Liver (tissue), 9 donors: Measurements from ENCODE around the gene ZCCHC9. TPM values are rescaled to one million over a fixed set of nuclear protein-coding genes. Genes with fewer than 3 reads are reported as not detected.

ENCODE experiments used
- DNase-seq: peaks from one replicate; pipeline ENCODE4 v3.0.0-alpha.2; 2017; ENCODE audit warnings: low spot score
- H3K27ac ChIP-seq, 2 donors: one replicate each; pipeline ENCODE4 v1.7.0; 2013; ENCODE audit warnings: inconsistent platforms in 2 of 2, low read length in 2 of 2, control low read depth in 1 of 2, low read depth in 1 of 2, mild to moderate bottlenecking in 1 of 2
- H3K27me3 ChIP-seq, 4 donors: one replicate each; pipeline versions ENCODE4 v1.6.1 to v1.7.0; 2013; ENCODE audit warnings: low read length in 3 of 4, inconsistent platforms in 1 of 4, mild to moderate bottlenecking in 1 of 4, moderate library complexity in 1 of 4; ENCODE audit not compliant: control insufficient read depth in 4 of 4, insufficient read depth in 4 of 4
- H3K36me3 ChIP-seq, 4 donors: one replicate each; pipeline versions ENCODE4 v1.6.1 to v1.7.0; 2013; ENCODE audit warnings: low read length in 3 of 4, mild to moderate bottlenecking in 3 of 4, low read depth in 1 of 4, moderate library complexity in 1 of 4; ENCODE audit not compliant: control insufficient read depth in 4 of 4, insufficient read depth in 3 of 4
- H3K4me1 ChIP-seq, 4 donors: one replicate each; pipeline versions ENCODE4 v1.6.1 to v1.7.0; 2013; ENCODE audit warnings: low read length in 3 of 4, mild to moderate bottlenecking in 3 of 4, moderate library complexity in 1 of 4; ENCODE audit not compliant: control insufficient read depth in 4 of 4, insufficient read depth in 4 of 4
- H3K4me3 ChIP-seq, 3 donors: one replicate each; pipeline versions ENCODE4 v1.6.1 to v1.7.0; 2013; ENCODE audit warnings: low read length in 3 of 3, control low read depth in 1 of 3, low read depth in 1 of 3, mild to moderate bottlenecking in 1 of 3
- H3K9ac ChIP-seq, 2 donors: one replicate each; pipeline ENCODE4 v1.7.0; 2013; ENCODE audit warnings: low read length in 2 of 2, mild to moderate bottlenecking in 2 of 2, moderate library complexity in 2 of 2, control low read depth in 1 of 2, low read depth in 1 of 2
- H3K9me3 ChIP-seq, 4 donors: one replicate each; pipeline versions ENCODE4 v1.6.1 to v1.7.0; 2013; ENCODE audit warnings: low read length in 3 of 4; ENCODE audit not compliant: control insufficient read depth in 4 of 4
- ATF3 ChIP-seq: IDR thresholded peaks from 2 replicates; pipeline ENCODE4 v1.6.1; 2016; ENCODE audit warnings: antibody characterized with exemption
- CTCF ChIP-seq: fragments of 150-350 bp; IDR thresholded peaks from 2 replicates; pipeline ENCODE4 v1.5.1; 2017; ENCODE audit warnings: improper control_type of control experiment, low read depth, low read length; ENCODE audit not compliant: missing input control
- FOXA1 ChIP-seq: IDR thresholded peaks from 2 replicates; pipeline ENCODE4 v1.6.1; 2016; ENCODE audit warnings: antibody characterized with exemption
- FOXA2 ChIP-seq: IDR thresholded peaks from 2 replicates; pipeline ENCODE4 v1.6.1; 2016; ENCODE audit warnings: antibody characterized with exemption
- GABPA ChIP-seq, 2 donors: IDR thresholded peaks in 1 of 2; conservative IDR thresholded peaks in 1 of 2; 2 replicates each; pipeline ENCODE4 v1.6.1; 2016; ENCODE audit warnings: antibody characterized with exemption in 2 of 2, mild to moderate bottlenecking in 1 of 2, moderate library complexity in 1 of 2
- HNF4A ChIP-seq, 2 donors: conservative IDR thresholded peaks; 2 replicates each; pipeline ENCODE4 v1.6.1; 2016; ENCODE audit warnings: antibody characterized with exemption in 2 of 2, mild to moderate bottlenecking in 2 of 2
- HNF4G ChIP-seq: IDR thresholded peaks from 2 replicates; pipeline ENCODE4 v1.6.1; 2016; ENCODE audit warnings: antibody characterized with exemption
- JUND ChIP-seq, 2 donors: IDR thresholded peaks; 2 replicates each; pipeline ENCODE4 v1.6.1; 2016; ENCODE audit warnings: antibody characterized with exemption in 2 of 2
- MAX ChIP-seq: IDR thresholded peaks from 2 replicates; pipeline ENCODE4 v1.6.1; 2016; ENCODE audit warnings: antibody characterized with exemption
- NR2F2 ChIP-seq: IDR thresholded peaks from 2 replicates; pipeline ENCODE4 v1.6.1; 2016; ENCODE audit warnings: antibody characterized with exemption
- RAD21 ChIP-seq, 2 donors: IDR thresholded peaks; 2 replicates each; pipeline ENCODE4 v1.6.1; 2016; ENCODE audit warnings: antibody characterized with exemption in 2 of 2, mild to moderate bottlenecking in 2 of 2
- RXRA ChIP-seq, 2 donors: IDR thresholded peaks; 2 replicates each; pipeline ENCODE4 v1.6.1; 2017 to 2018; ENCODE audit warnings: antibody characterized with exemption in 2 of 2, mild to moderate bottlenecking in 1 of 2
- SP1 ChIP-seq: IDR thresholded peaks from 2 replicates; pipeline ENCODE4 v1.6.1; 2018; ENCODE audit warnings: antibody characterized with exemption, mild to moderate bottlenecking
- YY1 ChIP-seq: IDR thresholded peaks from 2 replicates; pipeline ENCODE4 v1.6.1; 2016; ENCODE audit warnings: antibody characterized with exemption, mild to moderate bottlenecking
- ZBTB33 ChIP-seq: IDR thresholded peaks from 2 replicates; pipeline ENCODE4 v1.6.1; 2016; ENCODE audit warnings: antibody characterized with exemption
- WGBS: extraction: QIAGEN DNeasy Blood & Tissue Kit; methylation state at CpG from one replicate; pipeline ENCODE4 v1.1.7; 2013; 5-methylcytosine and 5-hydroxymethylcytosine counted together
- polyA plus RNA-seq, 2 donors: library from polyadenylated mRNA; stranded (reverse) in 1 of 2; unstranded in 1 of 2; fragments of 200-250 nt in 1 of 2; fragments of >200 nt in 1 of 2; fragmentation: Nextera tagmentation in 1 of 2; extraction: Ambion mirVana in 1 of 2; gene quantifications; one replicate each; pipeline versions ENCODE4 v1.2.1 to v1.2.3, GENCODE V29; 2013 to 2015
- total RNA-seq, 2 donors: library from RNA; depleted of rRNA; stranded (reverse); fragments of >200 nt; gene quantifications; one replicate each; pipeline ENCODE4 v1.2.3, GENCODE V29; 2014
- donor health status: healthy.
- donor health status: healthy.
- donor health status: healthy.
- donor health status: healthy.
- donor health status: healthy.

ZCCHC9 gene
- total and polyA plus RNA-seq, 4 donors, result 13.5 to 19.9 (median 19.0) TPM

- Histone ChIP-seq H3K9me3 (no peaks in the 10 kb centered on the region), H3K27me3 (no peaks in the 10 kb centered on the region), H3K9ac (no peak overlapping the region), H3K4me1 (no peaks in the 10 kb centered on the region), H3K36me3 (peaks cover 0 to 3% (median 1%) of the 10 kb centered on the region in 4 donors), H3K4me3 (no peak overlapping the region), H3K27ac (no peak overlapping the region)
- DNase-seq, result no peak
- no peak for TF ChIP-seq HNF4G
- no peak for TF ChIP-seq JUND (IDR thresholded peaks at IDR 0.05)
- TF ChIP-seq RXRA (IDR thresholded peaks at IDR 0.05), result no peak
- no peak for TF ChIP-seq ATF3
- TF ChIP-seq FOXA1, result no peak
- no peak for TF ChIP-seq YY1
- TF ChIP-seq FOXA2, result no peak
- no peak for TF ChIP-seq MAX
- no peak for TF ChIP-seq ZBTB33
- no peak for TF ChIP-seq CTCF
- no peak for TF ChIP-seq SP1
- no peak for TF ChIP-seq NR2F2
- 93% methylated on average over 5 of the region's 5 CpGs for WGBS
Observed at GRCh38 chr5:81251922-81252321, 49.5 kb upstream of the ZCCHC9 start.

- no peak for DNase-seq
- peaks cover 0 to 3% (median 1%) of the 10 kb centered on the region in 4 donors for H3K36me3 ChIP-seq
- WGBS, result 91% methylated on average over 1 of the region's 1 CpG
- no peaks in the 10 kb centered on the region for H3K9me3 ChIP-seq
- TF ChIP-seq GABPA (IDR thresholded peaks at IDR 0.05 in 1 of 2, conservative IDR thresholded peaks at IDR 0.05 in 1 of 2), result no peak
- no peak for TF ChIP-seq HNF4A (conservative IDR thresholded peaks at IDR 0.05)
- no peak for TF ChIP-seq NR2F2
- H3K4me3 ChIP-seq, result no peak overlapping the region
- no peak overlapping the region for H3K27ac ChIP-seq
- H3K4me1 ChIP-seq, result no peaks in the 10 kb centered on the region
- no peaks in the 10 kb centered on the region for H3K27me3 ChIP-seq
- H3K9ac ChIP-seq, result no peak overlapping the region
Observed at GRCh38 chr5:81252904-81253303, 48.5 kb upstream of the ZCCHC9 start.

- H3K27ac ChIP-seq, result no peak overlapping the region
- H3K4me3 ChIP-seq, result no peak overlapping the region
- H3K9ac ChIP-seq, result no peak overlapping the region
- H3K36me3 ChIP-seq, result peaks cover 0 to 3% (median 1%) of the 10 kb centered on the region in 4 donors
- no peaks in the 10 kb centered on the region for H3K9me3 ChIP-seq
- 94% methylated on average over 4 of the region's 4 CpGs for WGBS
- no peaks in the 10 kb centered on the region for H3K27me3 ChIP-seq
- no peak for DNase-seq
- H3K4me1 ChIP-seq, result no peaks in the 10 kb centered on the region
- TF ChIP-seq ZBTB33 (no peak), ATF3 (no peak), RAD21 (IDR thresholded peaks at IDR 0.05) (no peak), CTCF (no peak), HNF4G (no peak), JUND (IDR thresholded peaks at IDR 0.05) (no peak), FOXA1 (no peak), SP1 (no peak), GABPA (IDR thresholded peaks at IDR 0.05 in 1 of 2, conservative IDR thresholded peaks at IDR 0.05 in 1 of 2) (no peak), RXRA (IDR thresholded peaks at IDR 0.05) (no peak)
Observed at GRCh38 chr5:81253875-81254274, 47.5 kb upstream of the ZCCHC9 start.
